HepG2 (cell line): ENCODE data around the gene ZNF235. TPM values are rescaled to one million over a fixed set of nuclear protein-coding genes. Genes with fewer than 3 reads are reported as not detected.

Source experiments
- ATAC-seq: fragments of 200-7000 bp; cut with Tn5 transposase; 3 replicates; pipeline ENCODE4 v1.9.1; 2020; ENCODE audit warnings: mild to moderate bottlenecking, moderate library complexity
- BruUV-seq: library from RNA; stranded (reverse); fragments of 400-500 nt; replicated peaks from 2 replicates; lab custom pipeline; 2021; lab: Mats Ljungman, UMichigan
- CTCF ChIA-PET: fragments of 300-600 bp; formaldehyde crosslinking; extraction: SDS; loops from one replicate; lab custom pipeline; 2021; ENCODE audit warnings: low total read pairs, inconsistent platforms, low intra/inter-chr PET ratio; lab: Yijun Ruan, JAX
- POLR2A ChIA-PET: fragments of 350-600 bp; sonication (Branson Sonifier 250); formaldehyde crosslinking; loops from one replicate; lab custom pipeline; 2020; ENCODE audit warnings: antibody characterized with exemption, inconsistent platforms; lab: Yijun Ruan, JAX
- DNase-seq: peaks from one replicate; pipeline ENCODE4 v3.0.0-alpha.2; 2015; ENCODE audit warnings: low spot score
- FAIRE-seq: peaks from 3 replicates; lab custom pipeline; 2011; peaks lifted over from hg19 to GRCh38; lab: Jason Lieb, UNC
- H2AFZ ChIP-seq: one replicate; pipeline ENCODE4 v1.6.1; 2011; ENCODE audit warnings: low read length, inconsistent platforms
- H3K27ac ChIP-seq: fragments of 300-600 bp; 3 replicates; pipeline ENCODE4 v1.8.0; 2011; ENCODE audit warnings: mixed run types, mild to moderate bottlenecking, mixed read lengths, low read length, inconsistent platforms; ENCODE audit not compliant: insufficient read depth; ENCODE audit errors: extremely low read length
- H3K27me3 ChIP-seq, 2 experiments: fragments of 200-600 bp in 1 of 2; 2 replicates in 1 of 2; 3 replicates in 1 of 2; pipeline versions ENCODE4 v1.6.0 to v1.8.0; 2011; ENCODE audit warnings: low read length in 2 of 2, mild to moderate bottlenecking in 2 of 2, moderate library complexity in 2 of 2, inconsistent platforms in 1 of 2; ENCODE audit not compliant: insufficient read depth in 2 of 2, control insufficient read depth in 1 of 2
- H3K36me3 ChIP-seq, 2 experiments: fragments of 200-600 bp in 1 of 2; replicated peaks in 1 of 2; 2 replicates in 1 of 2; 3 replicates in 1 of 2; pipeline versions ENCODE4 v1.5.1 to v1.8.0; 2011; ENCODE audit warnings: low read length in 2 of 2, inconsistent platforms in 1 of 2; ENCODE audit not compliant: insufficient read depth in 2 of 2, control insufficient read depth in 1 of 2
- H3K4me1 ChIP-seq: 2 replicates; pipeline ENCODE4 v1.5.1; 2012; ENCODE audit warnings: low read length, inconsistent platforms; ENCODE audit not compliant: insufficient read depth
- H3K4me2 ChIP-seq: 2 replicates; pipeline ENCODE4 v1.6.0; 2011; ENCODE audit warnings: low read depth, low read length, inconsistent platforms
- H3K4me3 ChIP-seq, 3 experiments: fragments of 200-600 bp in 1 of 3; sonication (generic), shearing (Covaris generic) in 1 of 3; replicated peaks in 1 of 3; 2 replicates each; pipeline ENCODE4 v1.5.1; 2011 to 2016; ENCODE audit warnings: low read length in 3 of 3, inconsistent platforms in 2 of 3, low read depth in 2 of 3, mild to moderate bottlenecking in 2 of 3, control low read depth in 1 of 3, mixed read lengths in 1 of 3; ENCODE audit not compliant: insufficient read depth in 1 of 3
- H3K79me2 ChIP-seq: one replicate; pipeline ENCODE4 v1.6.1; 2011; ENCODE audit warnings: low read length, inconsistent platforms; ENCODE audit not compliant: insufficient read depth
- H3K9ac ChIP-seq: 2 replicates; pipeline ENCODE4 v1.6.0; 2011; ENCODE audit warnings: mild to moderate bottlenecking, low read depth, low read length, inconsistent platforms; ENCODE audit not compliant: insufficient read depth
- H3K9me3 ChIP-seq: 2 replicates; pipeline ENCODE4 v1.5.1; 2012; ENCODE audit warnings: mild to moderate bottlenecking, low read length
- H4K20me1 ChIP-seq: 2 replicates; pipeline ENCODE4 v1.6.0; 2011; ENCODE audit warnings: inconsistent platforms, mild to moderate bottlenecking, low read length, moderate library complexity; ENCODE audit not compliant: insufficient read depth
- EZH2 ChIP-seq: conservative IDR thresholded peaks from 2 replicates; pipeline ENCODE4 v1.6.1; 2012; ENCODE audit warnings: mild to moderate bottlenecking, low read depth, low read length, moderate library complexity
- FLYWCH1 ChIP-seq: sonication (generic); formaldehyde crosslinking; IDR thresholded peaks from 2 replicates; pipeline ENCODE4 v1.8.1; 2023; ENCODE audit warnings: mild to moderate bottlenecking, missing genetic modification reagents
- FOXK2 ChIP-seq: fragments of 450-650 bp; IDR thresholded peaks from 2 replicates; pipeline ENCODE4 v1.6.1; 2016
- HNF4G ChIP-seq, 2 experiments: sonication (generic) in 1 of 2; formaldehyde crosslinking in 1 of 2; IDR thresholded peaks; 2 replicates each; pipeline versions ENCODE4 v1.4.0 to v1.6.1; 2011 to 2020; ENCODE audit warnings: borderline replicate concordance in 2 of 2, low read depth in 2 of 2, mild to moderate bottlenecking in 2 of 2, low read length in 1 of 2, missing genetic modification reagents in 1 of 2, moderate library complexity in 1 of 2
- KAT7 ChIP-seq: IDR thresholded peaks from 2 replicates; pipeline ENCODE4 v1.6.1; 2018; ENCODE audit warnings: borderline replicate concordance, missing compliant biosample characterization
- KDM4B ChIP-seq: sonication (generic); formaldehyde crosslinking; IDR thresholded peaks from 2 replicates; pipeline ENCODE4 v1.4.0; 2020; ENCODE audit warnings: missing genetic modification reagents
- RORA ChIP-seq: sonication (generic); formaldehyde crosslinking; IDR thresholded peaks from 2 replicates; pipeline ENCODE4 v1.5.0; 2020; ENCODE audit warnings: mild to moderate bottlenecking, missing genetic modification reagents, moderate library complexity
- SIX4 ChIP-seq: sonication (generic); formaldehyde crosslinking; IDR thresholded peaks from 2 replicates; pipeline ENCODE4 v1.4.0; 2020; ENCODE audit warnings: missing genetic modification reagents
- SMAD1 ChIP-seq: sonication (generic); formaldehyde crosslinking; IDR thresholded peaks from 2 replicates; pipeline ENCODE4 v1.4.0; 2020; ENCODE audit warnings: missing genetic modification reagents, low read depth, mild to moderate bottlenecking, borderline replicate concordance
- STAG1 ChIP-seq: sonication (generic); formaldehyde crosslinking; IDR thresholded peaks from 2 replicates; pipeline ENCODE4 v1.4.0; 2020; ENCODE audit warnings: missing genetic modification reagents
- TRIM24 ChIP-seq: sonication (generic); formaldehyde crosslinking; IDR thresholded peaks from 2 replicates; pipeline ENCODE4 v1.8.0; 2022; ENCODE audit warnings: mild to moderate bottlenecking, missing genetic modification reagents
- WIZ ChIP-seq: sonication (generic); formaldehyde crosslinking; IDR thresholded peaks from 2 replicates; pipeline ENCODE4 v1.5.1; 2020; ENCODE audit warnings: mild to moderate bottlenecking, missing genetic modification reagents
- ZFY ChIP-seq: sonication (generic); formaldehyde crosslinking; IDR thresholded peaks from 2 replicates; pipeline ENCODE4 v1.4.0; 2020; ENCODE audit warnings: missing genetic modification reagents
- ZNF101 ChIP-seq: sonication (generic); formaldehyde crosslinking; IDR thresholded peaks from 2 replicates; pipeline ENCODE4 v1.4.0; 2020; ENCODE audit warnings: mild to moderate bottlenecking, low read depth, missing genetic modification reagents, borderline replicate concordance
- ZNF337 ChIP-seq: sonication (generic); formaldehyde crosslinking; IDR thresholded peaks from 2 replicates; pipeline ENCODE4 v1.5.1; 2020; ENCODE audit warnings: missing genetic modification reagents, low read depth, mild to moderate bottlenecking, borderline replicate concordance
- ZNF496 ChIP-seq: sonication (generic); formaldehyde crosslinking; IDR thresholded peaks from 2 replicates; pipeline ENCODE4 v1.8.1; 2023; ENCODE audit warnings: mild to moderate bottlenecking, moderate library complexity, missing genetic modification reagents; ENCODE audit not compliant: insufficient replicate concordance
- ZNF558 ChIP-seq: sonication (generic); formaldehyde crosslinking; IDR thresholded peaks from 2 replicates; pipeline ENCODE4 v1.9.0; 2022; ENCODE audit warnings: mild to moderate bottlenecking, missing genetic modification reagents, borderline replicate concordance
- ZNF639 ChIP-seq: conservative IDR thresholded peaks from 2 replicates; pipeline ENCODE4 v1.6.1; 2018; ENCODE audit warnings: missing genetic modification reagents
- ZNF776 ChIP-seq: sonication (generic); formaldehyde crosslinking; IDR thresholded peaks from 2 replicates; pipeline ENCODE4 v1.4.0; 2020; ENCODE audit warnings: mild to moderate bottlenecking, missing genetic modification reagents
- WGBS: methylation state at CpG from one replicate; pipeline ENCODE4 v1.1.6; 2017; ENCODE audit warnings: low lambda C conversion rate; 5-methylcytosine and 5-hydroxymethylcytosine counted together
- in situ Hi-C: cut with HindIII; loops from 2 replicates; pipeline ENCODE4 v1.10.0; 2017; ENCODE audit warnings: low pct_unique_long_range_greater_than_20kb; ENCODE audit not compliant: extremely low pct_ligation_motif_present
- intact Hi-C: fragments of 100-400 bp; cut with micrococcal nuclease; formaldehyde crosslinking; loops from one replicate; pipeline ENCODE4 v1.10.0; 2022; ENCODE audit not compliant: unreplicated experiment
- polyA plus RNA-seq, 8 experiments: library from polyadenylated mRNA; depleted of rRNA in 3 of 8; stranded (reverse) in 7 of 8; unstranded in 1 of 8; fragments of >200 nt; fragmentation: Illumina TruSeq in 4 of 8; extraction: Trizol in 4 of 8; gene quantifications; 2 replicates each; pipeline versions ENCODE4 v1.2.1 to v1.2.3, GENCODE V29; 2011 to 2016; ENCODE audit warnings: low read depth in 4 of 8, missing spikeins in 1 of 8, mixed read lengths in 1 of 8; ENCODE audit not compliant: insufficient read depth in 1 of 8
- total RNA-seq, 5 experiments: library from RNA; depleted of rRNA; stranded (reverse); fragments of >200 nt; fragmentation: Illumina TruSeq; extraction: Trizol; gene quantifications; 2 replicates each; pipeline ENCODE4 v1.2.3, GENCODE V29; 2016; ENCODE audit warnings: low read depth in 1 of 5

ZNF235 gene
- total and polyA plus RNA-seq, 2 of the 13 experiments (the other 11 are each of a cell fraction or from before 2014, with no cell fraction given), result 4.8 to 5.5 TPM

GRCh38 chr19:44345959-44346358, 41.1 kb upstream of the ZNF235 start:
- POLR2A ChIA-PET, result no interaction called here
- Histone ChIP-seq H3K4me3 (no peak overlapping the region), H3K27ac (no peak overlapping the region), H3K36me3 (no peaks in the 10 kb centered on the region), H3K4me1 (no peaks in the 10 kb centered on the region), H3K4me2 (no peak overlapping the region), H3K27me3 (no peaks in the 10 kb centered on the region; a peak in 1 of 5 replicates), H3K9me3 (peaks cover 20% of the 10 kb centered on the region), H4K20me1 (no peaks in the 10 kb centered on the region), H2AFZ (no peak overlapping the region), H3K79me2 (no peaks in the 10 kb centered on the region), H3K9ac (no peak overlapping the region)
- WGBS, result 98% methylated on average over 4 of the region's 4 CpGs
- in situ Hi-C loops (no loop called here), intact Hi-C loops (no loop called here)
- no peak for FAIRE-seq
- BruUV-seq, result no TSS peak
- DNase-seq, result no peak
- no peak for ATAC-seq
- CTCF ChIA-PET, result no interaction called here
- TF ChIP-seq ZFY (CRISPR knock-in tag) (no peak), RORA (CRISPR knock-in tag) (no peak), FOXK2 (no peak), SMAD1 (CRISPR knock-in tag) (no peak), ZNF558 (CRISPR knock-in tag) (no peak), ZNF639 (no peak), KAT7 (no peak), ZNF337 (CRISPR knock-in tag) (no peak)

GRCh38 chr19:44344255-44344654, 39.4 kb upstream of the ZNF235 start:
- Histone ChIP-seq H3K4me1 (no peaks in the 10 kb centered on the region), H3K79me2 (no peaks in the 10 kb centered on the region), H3K27me3 (no peaks in the 10 kb centered on the region), H3K36me3 (peaks cover 0 to 3% of the 10 kb centered on the region in 2 experiments; a peak in 1 of 5 replicates), H4K20me1 (no peaks in the 10 kb centered on the region), H3K9ac (no peak overlapping the region), H3K27ac (no peak overlapping the region), H3K4me2 (no peak overlapping the region), H2AFZ (no peak overlapping the region), H3K4me3 (no peak overlapping the region), H3K9me3 (peaks cover 21% of the 10 kb centered on the region; the same call in 1 of the 2 replicates)
- in situ Hi-C loops (no loop called here), intact Hi-C loops (no loop called here)
- POLR2A ChIA-PET, result no interaction called here
- DNase-seq, result no peak
- WGBS, result 23% methylated on average over 1 of the region's 1 CpG
- no TSS peak for BruUV-seq
- no peak for FAIRE-seq
- no peak for ATAC-seq
- CTCF ChIA-PET, result no interaction called here
- no peak for TF ChIP-seq WIZ (CRISPR knock-in tag)
- no peak for TF ChIP-seq HNF4G (IDR thresholded peaks at IDR 0.05; ENCODE audit: borderline replicate concordance, low read depth, low read length)
- TF ChIP-seq HNF4G (CRISPR knock-in tag; IDR thresholded peaks at IDR 0.05; ENCODE audit: borderline replicate concordance, low read depth), result no peak
- TF ChIP-seq SIX4 (CRISPR knock-in tag), result no peak
- no peak for TF ChIP-seq KDM4B (CRISPR knock-in tag)
- no peak for TF ChIP-seq ZNF776 (CRISPR knock-in tag)
- TF ChIP-seq ZNF496, result no peak
- no peak for TF ChIP-seq FLYWCH1 (CRISPR knock-in tag)
- TF ChIP-seq STAG1 (CRISPR knock-in tag), result no peak
- TF ChIP-seq ZNF101 (CRISPR knock-in tag), result no peak
- TF ChIP-seq EZH2, result no peak
- no peak for TF ChIP-seq TRIM24 (CRISPR knock-in tag)
